Choroid plexus epithelial cell (primary cell): Measurements from ENCODE around the gene IL7R.
A peak's percentile ranks its signal among the peaks of the same experiment; 100 is the strongest.

Source experiments
- DNase-seq: peaks from one replicate; pipeline ENCODE4 v3.0.0-alpha.2; 2010; ENCODE audit warnings: low read depth
- H3K4me3 ChIP-seq: 2 replicates; pipeline ENCODE4 v1.5.1; 2011; ENCODE audit warnings: low read depth, mild to moderate bottlenecking, control low read depth, low read length, moderate library complexity
- TF ChIP-seq, protein P1 (sequence below): conservative IDR thresholded peaks from 2 replicates; pipeline ENCODE4 v1.5.1; 2011; ENCODE audit warnings: low read depth, mild to moderate bottlenecking, control low read depth, inconsistent platforms, low read length, moderate library complexity

IL7R gene, protein sequence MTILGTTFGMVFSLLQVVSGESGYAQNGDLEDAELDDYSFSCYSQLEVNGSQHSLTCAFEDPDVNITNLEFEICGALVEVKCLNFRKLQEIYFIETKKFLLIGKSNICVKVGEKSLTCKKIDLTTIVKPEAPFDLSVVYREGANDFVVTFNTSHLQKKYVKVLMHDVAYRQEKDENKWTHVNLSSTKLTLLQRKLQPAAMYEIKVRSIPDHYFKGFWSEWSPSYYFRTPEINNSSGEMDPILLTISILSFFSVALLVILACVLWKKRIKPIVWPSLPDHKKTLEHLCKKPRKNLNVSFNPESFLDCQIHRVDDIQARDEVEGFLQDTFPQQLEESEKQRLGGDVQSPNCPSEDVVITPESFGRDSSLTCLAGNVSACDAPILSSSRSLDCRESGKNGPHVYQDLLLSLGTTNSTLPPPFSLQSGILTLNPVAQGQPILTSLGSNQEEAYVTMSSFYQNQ

DNA sequence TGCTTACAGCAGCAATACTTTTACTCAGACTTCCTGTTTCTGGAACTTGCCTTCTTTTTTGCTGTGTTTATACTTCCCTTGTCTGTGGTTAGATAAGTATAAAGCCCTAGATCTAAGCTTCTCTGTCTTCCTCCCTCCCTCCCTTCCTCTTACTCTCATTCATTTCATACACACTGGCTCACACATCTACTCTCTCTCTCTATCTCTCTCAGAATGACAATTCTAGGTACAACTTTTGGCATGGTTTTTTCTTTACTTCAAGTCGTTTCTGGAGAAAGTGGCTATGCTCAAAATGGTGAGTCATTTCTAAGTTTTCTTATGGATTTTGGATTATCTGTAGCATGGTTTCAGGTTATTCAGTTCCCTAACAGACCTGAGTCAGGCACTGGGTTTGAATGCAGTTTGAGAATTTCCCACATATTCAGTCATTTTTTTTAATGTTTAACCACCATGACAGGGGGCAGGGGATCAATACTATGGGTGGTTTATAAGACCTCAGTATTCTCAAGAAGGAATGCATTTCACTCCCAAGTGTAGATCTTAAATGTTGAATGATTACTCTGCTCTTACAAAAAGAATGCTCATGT is at the start of gene IL7R:
Gene IL7R (plus strand): TSS at position 127 of the 587 bp plus-strand sequence. CDS start 87 bp downstream, at position 214.
- peak; percentile 67 for DNase-seq
- TF ChIP-seq, protein P1, sequence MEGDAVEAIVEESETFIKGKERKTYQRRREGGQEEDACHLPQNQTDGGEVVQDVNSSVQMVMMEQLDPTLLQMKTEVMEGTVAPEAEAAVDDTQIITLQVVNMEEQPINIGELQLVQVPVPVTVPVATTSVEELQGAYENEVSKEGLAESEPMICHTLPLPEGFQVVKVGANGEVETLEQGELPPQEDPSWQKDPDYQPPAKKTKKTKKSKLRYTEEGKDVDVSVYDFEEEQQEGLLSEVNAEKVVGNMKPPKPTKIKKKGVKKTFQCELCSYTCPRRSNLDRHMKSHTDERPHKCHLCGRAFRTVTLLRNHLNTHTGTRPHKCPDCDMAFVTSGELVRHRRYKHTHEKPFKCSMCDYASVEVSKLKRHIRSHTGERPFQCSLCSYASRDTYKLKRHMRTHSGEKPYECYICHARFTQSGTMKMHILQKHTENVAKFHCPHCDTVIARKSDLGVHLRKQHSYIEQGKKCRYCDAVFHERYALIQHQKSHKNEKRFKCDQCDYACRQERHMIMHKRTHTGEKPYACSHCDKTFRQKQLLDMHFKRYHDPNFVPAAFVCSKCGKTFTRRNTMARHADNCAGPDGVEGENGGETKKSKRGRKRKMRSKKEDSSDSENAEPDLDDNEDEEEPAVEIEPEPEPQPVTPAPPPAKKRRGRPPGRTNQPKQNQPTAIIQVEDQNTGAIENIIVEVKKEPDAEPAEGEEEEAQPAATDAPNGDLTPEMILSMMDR = no peak
- H3K4me3 ChIP-seq = no peak within 1 kb of the TSS

DNA sequence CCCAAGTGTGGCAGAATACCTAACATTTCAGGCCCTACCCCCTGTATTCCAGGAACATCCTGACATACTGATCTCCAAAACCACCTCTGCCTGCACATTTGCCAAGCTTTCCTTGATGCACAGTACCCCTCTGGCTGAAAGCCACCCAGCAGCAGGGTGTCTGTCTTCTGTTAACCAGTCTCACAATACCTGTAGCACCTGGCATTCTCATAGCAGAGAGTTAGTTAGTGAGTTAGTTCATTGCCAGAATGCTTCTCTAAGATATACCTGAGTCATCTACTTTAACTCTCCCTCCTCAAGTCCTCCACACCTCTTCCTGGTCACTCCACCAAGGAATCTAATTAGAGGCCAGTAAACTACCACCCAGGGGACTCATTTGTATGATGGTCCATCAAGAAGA is 46.1 kb upstream of the IL7R start:
- no peak for DNase-seq
- no peak overlapping the region for H3K4me3 ChIP-seq
- TF ChIP-seq, protein P1 = no peak

DNA sequence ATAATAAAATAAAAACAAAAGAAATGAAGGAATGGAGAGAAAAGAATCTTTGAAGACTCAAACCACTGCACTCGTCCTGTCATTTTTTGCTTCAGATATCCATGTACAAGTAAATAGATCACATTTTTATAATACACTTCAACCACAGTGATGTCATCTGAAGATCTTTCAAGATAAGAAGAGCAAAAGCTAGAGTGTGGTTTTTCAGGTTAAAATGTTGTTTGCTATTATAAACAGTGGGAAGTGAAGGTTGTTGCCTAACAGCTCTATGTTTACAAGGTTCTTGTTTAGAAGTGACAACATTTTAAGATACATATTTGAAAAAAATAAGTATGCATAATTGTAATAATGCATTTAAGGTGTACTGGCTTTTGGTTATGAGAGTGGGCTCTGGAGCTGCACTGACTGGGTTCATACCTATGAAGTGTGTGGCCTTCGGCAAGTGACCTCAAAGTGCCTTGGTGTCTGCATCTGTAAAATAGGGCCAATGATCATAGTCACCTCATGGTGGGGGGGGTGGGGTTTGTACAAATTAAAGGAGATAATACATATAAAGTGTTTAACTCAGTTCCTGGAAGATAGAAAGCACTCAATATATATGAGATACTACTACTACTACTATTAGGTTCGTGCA is 45.5 kb upstream of the IL7R start:
- TF ChIP-seq, protein P1 = no peak
- no peak overlapping the region for H3K4me3 ChIP-seq
- peak; percentile 76 for DNase-seq

DNA sequence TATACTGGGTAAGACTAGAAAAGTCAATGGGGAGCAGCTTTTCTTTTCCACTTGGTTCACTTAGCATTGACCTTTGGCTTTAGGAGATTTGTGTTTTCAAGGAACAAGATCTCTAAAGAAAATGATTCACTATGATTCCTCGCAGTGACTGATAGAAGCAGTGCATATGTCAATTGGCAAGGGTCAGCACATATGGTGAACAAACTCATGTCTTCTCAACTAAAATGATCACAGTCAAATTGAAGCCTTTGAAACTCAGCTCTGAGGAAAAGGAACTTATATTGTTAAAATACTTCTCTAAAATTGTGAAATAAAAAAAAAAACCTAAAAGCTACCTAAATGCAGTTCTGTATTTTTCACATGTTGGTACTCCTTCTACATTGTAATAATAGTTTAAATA is 43.2 kb upstream of the IL7R start:
- DNase-seq = peak; percentile 22
- no peak overlapping the region for H3K4me3 ChIP-seq
- TF ChIP-seq, protein P1 = no peak

DNA sequence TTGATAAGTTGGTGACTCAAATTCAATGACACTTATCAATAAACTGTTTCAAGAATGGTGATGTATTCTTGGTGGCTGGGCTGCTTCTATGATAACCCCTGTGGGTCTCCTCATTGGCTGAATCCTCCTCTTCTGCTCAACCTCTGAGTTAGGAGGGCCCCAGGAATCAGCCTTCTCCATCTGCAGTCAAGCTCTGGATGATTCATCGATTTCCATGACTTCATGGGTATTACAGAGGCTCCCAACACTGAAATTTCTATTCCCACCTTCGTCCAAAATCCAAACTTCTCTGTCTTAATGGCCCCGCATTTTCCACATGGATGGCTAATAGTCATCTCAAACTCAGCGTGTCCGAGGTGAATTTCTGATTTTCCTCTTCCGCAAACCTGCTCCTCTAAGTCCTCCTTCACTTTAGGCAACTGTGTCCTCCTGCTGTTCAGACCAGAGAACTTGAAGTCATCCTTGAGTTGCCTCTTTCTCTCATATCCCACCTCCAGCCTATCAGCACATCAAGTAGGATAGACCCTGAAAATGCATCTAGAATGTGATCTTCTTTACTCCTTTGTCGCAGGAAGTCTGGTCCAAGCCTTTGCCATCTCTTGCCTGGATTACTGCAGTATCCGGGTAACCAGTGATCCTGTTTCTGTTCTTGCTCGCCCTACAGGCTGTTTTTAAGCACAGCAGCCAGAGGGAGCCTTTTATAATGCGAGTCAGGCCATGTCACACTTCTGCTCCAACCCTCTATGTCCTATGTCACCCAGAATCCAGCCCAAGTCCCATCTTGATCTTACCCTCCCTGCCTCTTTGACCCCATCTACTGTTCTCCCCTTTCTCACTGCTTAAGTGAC is 41.4 kb upstream of the IL7R start:
- TF ChIP-seq, protein P1 = peak; percentile 77
- DNase-seq = peak; percentile 58
- H3K4me3 ChIP-seq = no peak overlapping the region

DNA sequence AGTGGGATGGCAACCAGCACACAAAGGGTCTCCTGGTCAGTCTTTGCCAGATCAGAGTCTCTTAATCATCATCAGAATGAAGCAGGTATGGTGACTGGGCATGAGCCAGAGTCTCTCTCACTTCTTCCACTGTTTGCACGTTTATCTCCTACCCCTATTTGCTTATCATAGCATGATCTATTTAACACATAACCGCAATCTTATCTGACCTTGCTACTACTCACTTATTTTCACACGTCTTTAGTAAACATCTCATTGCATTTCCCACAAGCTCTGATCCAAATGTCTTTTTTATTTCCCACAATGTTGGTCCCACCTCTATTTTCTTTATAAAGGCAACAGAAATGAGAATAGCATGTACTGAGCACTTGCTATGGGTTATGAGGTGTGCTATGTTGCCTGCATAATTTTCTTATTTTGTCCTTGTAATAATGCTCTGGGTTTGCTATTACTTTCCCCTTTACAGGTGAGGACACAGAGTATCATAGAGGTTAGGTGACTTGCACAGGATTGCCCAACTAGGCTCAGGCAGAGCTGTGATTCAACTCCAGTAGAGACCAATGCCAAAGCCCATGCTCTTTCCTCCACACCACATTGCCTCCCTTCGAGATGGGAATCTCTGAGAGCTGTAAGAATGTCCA is 39.7 kb upstream of the IL7R start:
- no peak overlapping the region for H3K4me3 ChIP-seq
- TF ChIP-seq, protein P1 = no peak
- no peak for DNase-seq
